22Rv1 (cell line): ENCODE results near the gene KRT73.

Experiments
- ZFX ChIP-seq: fragments of 450-650 bp; IDR thresholded peaks from 2 replicates; pipeline ENCODE4 v1.6.1; 2017; ENCODE audit warnings: antibody characterized with exemption, borderline replicate concordance
- TF ChIP-seq, protein P1 (sequence below): fragments of 450-650 bp; IDR thresholded peaks from 2 replicates; pipeline ENCODE4 v1.5.1; 2017; ENCODE audit warnings: mild to moderate bottlenecking

DNA sequence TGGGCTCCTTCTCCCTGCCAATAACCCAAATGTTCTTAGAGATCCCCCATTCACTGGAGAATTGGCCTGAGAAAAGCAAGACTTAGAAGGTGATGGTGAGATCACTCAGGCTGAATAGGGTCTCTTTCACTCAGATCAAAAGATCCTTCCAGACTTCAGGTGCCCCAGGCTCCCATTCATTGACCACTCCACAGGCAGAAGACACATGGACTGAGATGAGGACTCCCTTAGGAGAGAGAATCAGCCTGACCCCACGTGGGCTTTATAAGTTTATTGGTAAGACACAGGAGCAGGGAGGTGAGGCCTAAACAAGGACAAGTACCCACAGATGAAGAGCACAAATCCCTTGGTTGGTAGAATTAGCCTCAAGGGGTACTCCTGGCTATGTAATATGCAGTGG, 11.0 kb downstream of the KRT73 start:
- TF ChIP-seq, protein P1, sequence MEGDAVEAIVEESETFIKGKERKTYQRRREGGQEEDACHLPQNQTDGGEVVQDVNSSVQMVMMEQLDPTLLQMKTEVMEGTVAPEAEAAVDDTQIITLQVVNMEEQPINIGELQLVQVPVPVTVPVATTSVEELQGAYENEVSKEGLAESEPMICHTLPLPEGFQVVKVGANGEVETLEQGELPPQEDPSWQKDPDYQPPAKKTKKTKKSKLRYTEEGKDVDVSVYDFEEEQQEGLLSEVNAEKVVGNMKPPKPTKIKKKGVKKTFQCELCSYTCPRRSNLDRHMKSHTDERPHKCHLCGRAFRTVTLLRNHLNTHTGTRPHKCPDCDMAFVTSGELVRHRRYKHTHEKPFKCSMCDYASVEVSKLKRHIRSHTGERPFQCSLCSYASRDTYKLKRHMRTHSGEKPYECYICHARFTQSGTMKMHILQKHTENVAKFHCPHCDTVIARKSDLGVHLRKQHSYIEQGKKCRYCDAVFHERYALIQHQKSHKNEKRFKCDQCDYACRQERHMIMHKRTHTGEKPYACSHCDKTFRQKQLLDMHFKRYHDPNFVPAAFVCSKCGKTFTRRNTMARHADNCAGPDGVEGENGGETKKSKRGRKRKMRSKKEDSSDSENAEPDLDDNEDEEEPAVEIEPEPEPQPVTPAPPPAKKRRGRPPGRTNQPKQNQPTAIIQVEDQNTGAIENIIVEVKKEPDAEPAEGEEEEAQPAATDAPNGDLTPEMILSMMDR, result no peak
- TF ChIP-seq ZFX, result no peak
